Measurements from ENCODE around the gene SPOP. TPM values are rescaled to one million over a fixed set of nuclear protein-coding genes. Genes with fewer than 3 reads are reported as not detected.

Gene SPOP
- total RNA-seq, 2 experiments from 2014 or later = 49.5 to 52.0 TPM

- POLR2A ChIA-PET = no interaction called here
- ATAC-seq (no peak), DNase-seq (no peak)
- CTCF ChIA-PET = interaction anchor here (3.7 kb wide), 1 partner anchor 54 kb away, joined by 7 read pairs; no protein-coding TSS in a partner anchor
- H3K4me1 Mint-ChIP-seq (ENCODE audit: low read depth) = no peaks in the 10 kb centered on the region
- no peak overlapping the region for H3K27ac Mint-ChIP-seq
- no peaks in the 10 kb centered on the region for H3K27me3 Mint-ChIP-seq (ENCODE audit: low read depth)
- H3K9me3 Mint-ChIP-seq (ENCODE audit: insufficient read depth) = no peaks in the 10 kb centered on the region
- no peak overlapping the region for H3K4me3 Mint-ChIP-seq
- H3K36me3 Mint-ChIP-seq (ENCODE audit: low read depth) = peaks cover 31% of the 10 kb centered on the region
Measured at GRCh38 chr17:49610883-49611584, 66.9 kb downstream of the SPOP start.

- POLR2A ChIA-PET = no interaction called here
- CTCF ChIA-PET = interaction anchor here (3.1 kb wide), 1 partner anchor 35 kb away, joined by 15 read pairs; no protein-coding TSS in a partner anchor
- Mint-ChIP-seq H3K4me3 (no peak overlapping the region), H3K27me3 (ENCODE audit: low read depth) (no peaks in the 10 kb centered on the region), H3K9me3 (ENCODE audit: insufficient read depth) (no peaks in the 10 kb centered on the region), H3K4me1 (ENCODE audit: low read depth) (peaks cover 8% of the 10 kb centered on the region), H3K36me3 (ENCODE audit: low read depth) (peaks cover 46% of the 10 kb centered on the region), H3K27ac (no peak overlapping the region)
- ATAC-seq (no peak), DNase-seq (no peak)
Measured at GRCh38 chr17:49604314-49604869, 73.5 kb downstream of the SPOP start.

GRCh38 chr17:49603720-49604119 is 74.2 kb downstream of the SPOP start:
- no peak for ATAC-seq
- Mint-ChIP-seq H3K36me3 (ENCODE audit: low read depth) (peaks cover 49% of the 10 kb centered on the region), H3K9me3 (ENCODE audit: insufficient read depth) (no peaks in the 10 kb centered on the region), H3K4me3 (no peak overlapping the region), H3K27ac (no peak overlapping the region), H3K4me1 (ENCODE audit: low read depth) (peaks cover 8% of the 10 kb centered on the region), H3K27me3 (ENCODE audit: low read depth) (no peaks in the 10 kb centered on the region)
- ChIA-PET CTCF (interaction anchor here (2.4 to 3.1 kb wide), 2 partner anchors 34 to 92 kb away, joined by 8 to 15 read pairs; no protein-coding TSS in a partner anchor), POLR2A (interaction anchor here (0.6 to 0.7 kb wide), 2 partner anchors 16 to 95 kb away, joined by 3 to 5 read pairs; no protein-coding TSS in a partner anchor)
- DNase-seq = no peak

GRCh38 chr17:49603238-49603637 is 74.7 kb downstream of the SPOP start:
- POLR2A ChIA-PET = interaction anchor here (0.6 to 0.7 kb wide), 2 partner anchors 16 to 95 kb away, joined by 3 to 5 read pairs; no protein-coding TSS in a partner anchor
- no peak for ATAC-seq
- H3K9me3 Mint-ChIP-seq (ENCODE audit: insufficient read depth) = no peaks in the 10 kb centered on the region

GRCh38 chr17:49602783-49603182 is 75.1 kb downstream of the SPOP start:
- peaks cover 51% of the 10 kb centered on the region for H3K36me3 Mint-ChIP-seq (ENCODE audit: low read depth)
- ATAC-seq = no peak
- peak overlapping the region; percentile 17 for H3K27ac Mint-ChIP-seq
- DNase-seq = no peak
- CTCF ChIA-PET = interaction anchor here (1.1 to 3.1 kb wide), 3 partner anchors 33 to 93 kb away, joined by 3 to 15 read pairs (median 8); no protein-coding TSS in a partner anchor
- H3K9me3 Mint-ChIP-seq (ENCODE audit: insufficient read depth) = no peaks in the 10 kb centered on the region
- peaks cover 8% of the 10 kb centered on the region for H3K4me1 Mint-ChIP-seq (ENCODE audit: low read depth)
- H3K27me3 Mint-ChIP-seq (ENCODE audit: low read depth) = no peaks in the 10 kb centered on the region
- no peak overlapping the region for H3K4me3 Mint-ChIP-seq
- POLR2A ChIA-PET = interaction anchor here (0.6 to 0.7 kb wide), 2 partner anchors 17 to 95 kb away, joined by 3 to 5 read pairs; no protein-coding TSS in a partner anchor

More at GRCh38 chr17:49603238-49603637, 74.7 kb downstream of the SPOP start:
- no peaks in the 10 kb centered on the region for H3K27me3 Mint-ChIP-seq (ENCODE audit: low read depth)
- H3K27ac Mint-ChIP-seq = no peak overlapping the region
- H3K4me3 Mint-ChIP-seq = no peak overlapping the region
- peaks cover 8% of the 10 kb centered on the region for H3K4me1 Mint-ChIP-seq (ENCODE audit: low read depth)
- DNase-seq = no peak
- CTCF ChIA-PET = interaction anchor here (1.1 to 3.1 kb wide), 3 partner anchors 34 to 93 kb away, joined by 3 to 15 read pairs (median 8); no protein-coding TSS in a partner anchor
- peaks cover 49% of the 10 kb centered on the region for H3K36me3 Mint-ChIP-seq (ENCODE audit: low read depth)

GRCh38 chr17:49600949-49601348 is 76.9 kb downstream of the SPOP start:
- H3K9me3 Mint-ChIP-seq (ENCODE audit: insufficient read depth) = no peaks in the 10 kb centered on the region
- DNase-seq (no peak), ATAC-seq (no peak)
- H3K27ac Mint-ChIP-seq = no peak overlapping the region
- CTCF ChIA-PET = interaction anchor here (1.2 to 3.1 kb wide), 2 partner anchors 8 to 31 kb away, joined by 3 to 15 read pairs; no protein-coding TSS in a partner anchor
- H3K36me3 Mint-ChIP-seq (ENCODE audit: low read depth) = peaks cover 49% of the 10 kb centered on the region
- no peak overlapping the region for H3K4me3 Mint-ChIP-seq
- POLR2A ChIA-PET = no interaction called here
- H3K4me1 Mint-ChIP-seq (ENCODE audit: low read depth) = peaks cover 8% of the 10 kb centered on the region
- H3K27me3 Mint-ChIP-seq (ENCODE audit: low read depth) = no peaks in the 10 kb centered on the region

GRCh38 chr17:49598918-49599317 is 79.0 kb downstream of the SPOP start:
- ChIA-PET POLR2A (no interaction called here), CTCF (no interaction called here)
- no peak overlapping the region for H3K4me3 Mint-ChIP-seq
- H3K27me3 Mint-ChIP-seq (ENCODE audit: low read depth) = no peaks in the 10 kb centered on the region
- no peak for DNase-seq
- no peak for ATAC-seq
- H3K36me3 Mint-ChIP-seq (ENCODE audit: low read depth) = peaks cover 46% of the 10 kb centered on the region
- peaks cover 8% of the 10 kb centered on the region for H3K4me1 Mint-ChIP-seq (ENCODE audit: low read depth)
- H3K27ac Mint-ChIP-seq = no peak overlapping the region
- no peaks in the 10 kb centered on the region for H3K9me3 Mint-ChIP-seq (ENCODE audit: insufficient read depth)

GRCh38 chr17:49597928-49598655 is 79.8 kb downstream of the SPOP start:
- no peak for ATAC-seq
- Mint-ChIP-seq H3K36me3 (ENCODE audit: low read depth) (peaks cover 44% of the 10 kb centered on the region), H3K9me3 (ENCODE audit: insufficient read depth) (no peaks in the 10 kb centered on the region), H3K27ac (no peak overlapping the region), H3K27me3 (ENCODE audit: low read depth) (no peaks in the 10 kb centered on the region), H3K4me1 (ENCODE audit: low read depth) (peaks cover 6% of the 10 kb centered on the region), H3K4me3 (no peak overlapping the region)
- no peak for DNase-seq
- ChIA-PET CTCF (interaction anchor here (1.4 to 2.3 kb wide), 3 partner anchors 15 to 28 kb away, joined by 5 to 6 read pairs (median 5); no protein-coding TSS in a partner anchor), POLR2A (no interaction called here)

GRCh38 chr17:49597436-49597835 is 80.5 kb downstream of the SPOP start:
- no peak for ATAC-seq
- CTCF ChIA-PET = interaction anchor here (0.9 to 2.3 kb wide), 6 partner anchors 11 to 111 kb away, joined by 3 to 6 read pairs (median 5); no protein-coding TSS in a partner anchor
- H3K36me3 Mint-ChIP-seq (ENCODE audit: low read depth) = peaks cover 39% of the 10 kb centered on the region
- no peak overlapping the region for H3K4me3 Mint-ChIP-seq
- H3K27ac Mint-ChIP-seq = no peak overlapping the region
- H3K9me3 Mint-ChIP-seq (ENCODE audit: insufficient read depth) = no peaks in the 10 kb centered on the region
- POLR2A ChIA-PET = no interaction called here
- no peaks in the 10 kb centered on the region for H3K4me1 Mint-ChIP-seq (ENCODE audit: low read depth)
- no peak for DNase-seq
- no peaks in the 10 kb centered on the region for H3K27me3 Mint-ChIP-seq (ENCODE audit: low read depth)

GRCh38 chr17:49596613-49597244 is 81.2 kb downstream of the SPOP start:
- ChIA-PET CTCF (interaction anchor here (0.9 to 2.3 kb wide), 8 partner anchors 12 to 112 kb away, joined by 3 to 6 read pairs (median 4); no protein-coding TSS in a partner anchor), POLR2A (no interaction called here)
- DNase-seq (no peak), ATAC-seq (no peak)
- Mint-ChIP-seq H3K4me3 (no peak overlapping the region), H3K9me3 (ENCODE audit: insufficient read depth) (no peaks in the 10 kb centered on the region), H3K27me3 (ENCODE audit: low read depth) (no peaks in the 10 kb centered on the region), H3K27ac (no peak overlapping the region), H3K36me3 (ENCODE audit: low read depth) (peaks cover 33% of the 10 kb centered on the region), H3K4me1 (ENCODE audit: low read depth) (no peaks in the 10 kb centered on the region)

GRCh38 chr17:49595980-49596379 is 81.9 kb downstream of the SPOP start:
- Mint-ChIP-seq H3K27ac (no peak overlapping the region), H3K27me3 (ENCODE audit: low read depth) (no peaks in the 10 kb centered on the region), H3K36me3 (ENCODE audit: low read depth) (peaks cover 27% of the 10 kb centered on the region), H3K4me3 (no peak overlapping the region), H3K9me3 (ENCODE audit: insufficient read depth) (no peaks in the 10 kb centered on the region), H3K4me1 (ENCODE audit: low read depth) (no peaks in the 10 kb centered on the region)
- ChIA-PET POLR2A (no interaction called here), CTCF (interaction anchor here (1.3 to 2.3 kb wide), 4 partner anchors 17 to 100 kb away, joined by 3 to 6 read pairs (median 4); no protein-coding TSS in a partner anchor)
- no peak for ATAC-seq
- DNase-seq = no peak
